ENCODE results near the gene KCNT2. TPM values are rescaled to one million over a fixed set of nuclear protein-coding genes. Genes with fewer than 3 reads are reported as not detected.

KCNT2 gene
- total RNA-seq, 4 donors from 2014 or later, result 3.7 to 18.5 (median 6.5) TPM

DNA sequence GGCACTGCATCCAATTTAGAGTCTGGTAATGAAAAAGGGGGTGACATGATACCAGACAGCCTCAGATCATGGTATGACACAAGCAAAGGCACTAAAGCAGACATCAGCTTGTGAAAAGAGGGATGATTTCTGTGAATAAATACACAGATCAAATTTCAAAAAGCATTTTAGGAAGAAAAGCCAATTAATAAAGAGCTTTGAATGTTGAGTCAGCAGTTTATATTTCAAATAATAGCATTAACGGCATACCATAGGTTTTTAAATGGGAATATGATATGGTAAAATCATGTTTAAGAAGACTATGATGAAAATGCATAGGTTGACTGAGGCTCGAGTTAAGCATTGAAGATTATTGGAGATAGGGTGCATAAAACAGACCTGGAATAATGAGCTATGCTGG lies 13.5 kb downstream of the KCNT2 start:
- Histone ChIP-seq H3K27me3 (no peaks in the 10 kb centered on the region), H3K27ac (no peak overlapping the region), H3K4me1 (no peaks in the 10 kb centered on the region), H3K4me3 (replicated peaks in 1 of 3) (no peak overlapping the region), H3K36me3 (no peaks in the 10 kb centered on the region), H3K9me3 (no peaks in the 10 kb centered on the region)
- WGBS, 2 donors, result 82 to 86% methylated on average over 2 of the region's 2 CpGs
- no peak for TF ChIP-seq POLR2A (IDR thresholded peaks at IDR 0.05)
- TF ChIP-seq, protein P1, sequence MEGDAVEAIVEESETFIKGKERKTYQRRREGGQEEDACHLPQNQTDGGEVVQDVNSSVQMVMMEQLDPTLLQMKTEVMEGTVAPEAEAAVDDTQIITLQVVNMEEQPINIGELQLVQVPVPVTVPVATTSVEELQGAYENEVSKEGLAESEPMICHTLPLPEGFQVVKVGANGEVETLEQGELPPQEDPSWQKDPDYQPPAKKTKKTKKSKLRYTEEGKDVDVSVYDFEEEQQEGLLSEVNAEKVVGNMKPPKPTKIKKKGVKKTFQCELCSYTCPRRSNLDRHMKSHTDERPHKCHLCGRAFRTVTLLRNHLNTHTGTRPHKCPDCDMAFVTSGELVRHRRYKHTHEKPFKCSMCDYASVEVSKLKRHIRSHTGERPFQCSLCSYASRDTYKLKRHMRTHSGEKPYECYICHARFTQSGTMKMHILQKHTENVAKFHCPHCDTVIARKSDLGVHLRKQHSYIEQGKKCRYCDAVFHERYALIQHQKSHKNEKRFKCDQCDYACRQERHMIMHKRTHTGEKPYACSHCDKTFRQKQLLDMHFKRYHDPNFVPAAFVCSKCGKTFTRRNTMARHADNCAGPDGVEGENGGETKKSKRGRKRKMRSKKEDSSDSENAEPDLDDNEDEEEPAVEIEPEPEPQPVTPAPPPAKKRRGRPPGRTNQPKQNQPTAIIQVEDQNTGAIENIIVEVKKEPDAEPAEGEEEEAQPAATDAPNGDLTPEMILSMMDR (IDR thresholded peaks at IDR 0.05), result no peak
- intact Hi-C loops (cut with DNase I), result no loop called here
- DNase-seq, result no peak

DNA sequence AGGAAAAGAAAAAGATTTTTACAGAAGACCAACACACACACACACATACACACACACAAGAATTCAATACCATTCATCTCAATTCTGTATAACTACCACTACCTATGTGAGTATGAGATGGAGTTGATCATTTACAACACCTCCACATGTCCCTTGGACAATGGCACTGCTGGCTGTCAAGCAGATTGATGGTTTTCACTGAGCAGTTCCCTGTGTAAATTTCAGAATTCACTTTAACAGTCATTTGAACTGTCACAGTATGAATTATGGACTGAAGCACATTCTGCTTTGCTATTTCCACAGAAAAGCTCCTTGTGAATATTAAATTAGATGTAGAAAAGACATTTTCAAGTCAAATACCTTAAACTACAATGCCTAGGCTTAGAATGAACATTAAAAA lies 14.3 kb downstream of the KCNT2 start:
- TF ChIP-seq, protein P1 (IDR thresholded peaks at IDR 0.05), result no peak
- TF ChIP-seq POLR2A (IDR thresholded peaks at IDR 0.05), result no peak
- Histone ChIP-seq H3K4me1 (no peaks in the 10 kb centered on the region), H3K4me3 (replicated peaks in 1 of 3) (no peak overlapping the region), H3K27ac (no peak overlapping the region), H3K9me3 (no peaks in the 10 kb centered on the region), H3K27me3 (no peaks in the 10 kb centered on the region), H3K36me3 (no peaks in the 10 kb centered on the region)
- no peak for DNase-seq
- intact Hi-C loops (cut with DNase I), result no loop called here

DNA sequence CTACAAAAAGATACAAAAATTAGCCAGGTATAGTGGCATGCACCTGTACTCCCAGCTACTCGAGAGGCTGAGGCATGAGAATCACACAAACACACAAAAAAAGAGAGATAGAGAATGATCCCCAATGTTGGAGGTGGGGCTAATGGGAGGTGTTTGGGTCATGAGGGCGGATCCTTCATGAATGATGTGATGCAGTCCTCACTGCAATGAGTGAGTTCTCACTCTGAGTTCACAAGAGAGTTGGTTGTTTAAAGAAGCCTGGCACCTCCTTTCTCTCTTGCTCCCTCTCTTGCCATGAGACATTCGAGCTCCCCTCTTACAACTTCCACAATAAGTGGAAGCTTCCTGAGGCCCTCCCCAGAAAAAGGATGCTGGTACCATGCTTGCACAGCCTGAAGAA lies 17.3 kb downstream of the KCNT2 start:
- Histone ChIP-seq H3K4me1 (no peaks in the 10 kb centered on the region), H3K9me3 (no peaks in the 10 kb centered on the region), H3K4me3 (replicated peaks in 1 of 3) (no peak overlapping the region), H3K36me3 (no peaks in the 10 kb centered on the region), H3K27me3 (no peaks in the 10 kb centered on the region), H3K27ac (no peak overlapping the region)
- TF ChIP-seq POLR2A (IDR thresholded peaks at IDR 0.05), result no peak
- TF ChIP-seq, protein P1 (IDR thresholded peaks at IDR 0.05), result no peak
- no peak for DNase-seq
- WGBS, 2 donors, result 88 to 97% methylated on average over 3 of the region's 3 CpGs
- intact Hi-C loops (cut with DNase I), result no loop called here

DNA sequence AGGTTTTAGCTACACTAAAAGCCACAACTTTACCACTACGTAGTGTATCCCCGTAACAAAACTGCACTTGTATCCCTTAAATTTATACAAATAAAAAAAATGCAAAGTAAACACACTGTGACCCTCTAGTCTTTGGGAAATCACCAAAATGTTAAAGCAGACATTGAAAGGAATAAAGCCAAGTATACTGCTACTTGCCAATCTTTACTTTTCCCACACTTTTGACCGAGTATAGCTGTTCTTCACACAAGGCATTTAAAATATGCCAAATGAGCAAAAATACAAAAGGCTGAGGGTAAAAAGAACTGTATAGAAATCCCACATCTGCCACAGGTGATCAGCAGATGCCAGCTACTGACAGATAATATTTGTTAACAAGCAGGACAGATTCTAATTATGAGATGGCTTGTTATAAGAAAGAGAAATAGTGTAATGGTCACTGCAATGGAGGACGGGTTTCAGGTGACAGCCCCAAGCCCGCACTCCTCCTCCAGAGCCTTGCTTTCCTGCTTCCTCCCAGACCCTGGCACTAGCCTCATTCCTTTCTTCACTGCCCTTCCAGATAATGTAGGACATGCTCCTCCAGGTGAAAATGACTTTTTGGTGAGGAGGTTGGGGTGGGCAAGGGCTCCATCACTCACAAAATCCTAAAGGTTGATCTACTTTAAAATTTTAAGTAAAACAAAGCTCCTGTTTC lies 18.1 kb downstream of the KCNT2 start:
- no peak for TF ChIP-seq POLR2A (IDR thresholded peaks at IDR 0.05)
- TF ChIP-seq, protein P1 (IDR thresholded peaks at IDR 0.05), result no peak
- H3K9me3 ChIP-seq, result no peaks in the 10 kb centered on the region
- H3K4me1 ChIP-seq, result no peaks in the 10 kb centered on the region
- no peak overlapping the region for H3K4me3 ChIP-seq (replicated peaks in 1 of 3)
- intact Hi-C loops (cut with DNase I), result no loop called here
- no peak overlapping the region for H3K27ac ChIP-seq
- H3K36me3 ChIP-seq, result no peaks in the 10 kb centered on the region
- DNase-seq, result no peak
- H3K27me3 ChIP-seq, result no peaks in the 10 kb centered on the region
- WGBS, 2 donors, result 78 to 81% methylated on average over 5 of the region's 5 CpGs

DNA sequence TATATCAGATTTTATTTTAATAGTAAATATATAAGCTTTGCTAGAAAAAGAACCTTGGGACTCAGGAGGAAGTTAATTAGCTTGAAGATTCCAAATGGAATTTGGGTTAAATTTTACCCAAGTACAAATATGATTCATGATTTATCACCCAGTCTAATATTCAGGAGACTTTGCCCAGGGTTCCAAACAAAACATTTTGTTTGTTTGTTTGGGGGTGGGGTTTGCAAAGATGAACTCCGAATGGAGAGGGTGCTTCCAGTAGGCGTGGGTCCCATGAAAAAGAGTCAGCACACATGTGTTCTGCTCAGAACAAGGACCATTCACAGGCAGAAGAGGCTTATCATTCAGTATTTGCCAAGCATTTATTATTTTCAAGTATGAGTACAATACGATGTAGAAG lies 23.5 kb downstream of the KCNT2 start:
- intact Hi-C loops (cut with DNase I), result no loop called here
- Histone ChIP-seq H3K4me1 (no peaks in the 10 kb centered on the region), H3K27ac (no peak overlapping the region), H3K4me3 (replicated peaks in 1 of 3) (no peak overlapping the region), H3K27me3 (no peaks in the 10 kb centered on the region), H3K36me3 (no peaks in the 10 kb centered on the region), H3K9me3 (no peaks in the 10 kb centered on the region)
- WGBS, 2 donors, result 74 to 82% methylated on average over 3 of the region's 3 CpGs
- DNase-seq, result no peak
- TF ChIP-seq, protein P1 (IDR thresholded peaks at IDR 0.05), result no peak
- no peak for TF ChIP-seq POLR2A (IDR thresholded peaks at IDR 0.05)

All from thyroid gland (tissue), 4 donors.